Activated CD4-positive, alpha-beta T cell treated with anti-CD3 and anti-CD28 coated beads, Interleukin-2, amount 50 U/mL, for 24 hours (primary cell): ENCODE results near the gene TMEM203.
"Not testable (repeated sequence)": the region's sequence is repeated elsewhere in the genome, so short reads cannot be mapped to it uniquely, and the experiment has no call there.

Experiments used
- DNase-seq, 2 donors: peaks; one replicate each; pipeline ENCODE4 v3.0.0-alpha.2; 2020; ENCODE audit warnings: low read depth in 1 of 2, low spot score in 1 of 2

The TMEM203 gene, protein sequence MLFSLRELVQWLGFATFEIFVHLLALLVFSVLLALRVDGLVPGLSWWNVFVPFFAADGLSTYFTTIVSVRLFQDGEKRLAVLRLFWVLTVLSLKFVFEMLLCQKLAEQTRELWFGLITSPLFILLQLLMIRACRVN

GRCh38 chr9:137205126-137206069, at the start of gene TMEM203, which contains the start of gene NDOR1:
TSS of gene TMEM203 (minus strand) at chr9:137205648. CDS start at chr9:137205414, 234 bp downstream.
TSS of gene NDOR1 (plus strand) at chr9:137205700. CDS start at chr9:137205778, 78 bp downstream.
- DNase-seq = peak; percentile 92 to 93

GRCh38 chr9:137254624-137255447, 49.4 kb upstream of the TMEM203 start, which contains the start of gene NELFB:
TSS of gene NELFB (plus strand) at chr9:137255327.
- peak; percentile 93 to 94 for DNase-seq

GRCh38 chr9:137253717-137254623, 48.5 kb upstream of the TMEM203 start:
- DNase-seq = no peak

GRCh38 chr9:137252555-137253506, 47.4 kb upstream of the TMEM203 start:
- no peak for DNase-seq

GRCh38 chr9:137251490-137252268, 46.2 kb upstream of the TMEM203 start:
- no peak for DNase-seq

DNA sequence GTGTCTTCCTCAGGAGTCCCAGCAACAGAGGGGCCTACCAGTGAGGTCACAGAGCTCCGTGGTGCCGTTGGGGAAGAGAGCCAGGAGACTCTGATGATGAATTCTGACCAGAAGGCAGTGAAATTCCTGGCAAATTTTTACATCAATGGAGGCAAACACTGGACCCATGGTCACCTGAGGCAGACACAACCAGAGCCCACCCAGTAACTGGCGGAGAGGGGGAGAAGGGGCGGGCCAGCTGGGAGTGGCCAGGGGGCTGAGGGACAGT, 45.7 kb upstream of the TMEM203 start, which contains the start of gene STPG3:
TSS of gene STPG3 (plus strand) at position 93 of the 268 bp plus-strand sequence. CDS start at position 94, 1 bp downstream.
- DNase-seq = no peak

- no peak for DNase-seq
These were observed 45.1 kb upstream of the TMEM203 start for GRCh38 chr9:137250329-137251193.

DNA sequence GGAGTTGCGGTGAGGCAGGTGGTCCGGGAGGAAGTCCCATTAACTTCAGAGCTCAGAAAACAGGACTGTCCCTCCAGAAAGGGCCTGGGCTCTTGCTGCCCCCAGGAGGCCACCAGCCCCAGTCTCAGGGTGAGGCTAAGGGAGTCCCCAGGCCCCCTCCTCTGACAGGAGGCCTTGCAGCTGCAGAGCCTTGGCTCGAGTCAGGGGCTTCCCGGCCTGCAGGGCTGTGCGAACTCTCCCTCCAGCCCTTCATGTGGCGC, 42.4 kb upstream of the TMEM203 start:
- DNase-seq = no peak

DNA sequence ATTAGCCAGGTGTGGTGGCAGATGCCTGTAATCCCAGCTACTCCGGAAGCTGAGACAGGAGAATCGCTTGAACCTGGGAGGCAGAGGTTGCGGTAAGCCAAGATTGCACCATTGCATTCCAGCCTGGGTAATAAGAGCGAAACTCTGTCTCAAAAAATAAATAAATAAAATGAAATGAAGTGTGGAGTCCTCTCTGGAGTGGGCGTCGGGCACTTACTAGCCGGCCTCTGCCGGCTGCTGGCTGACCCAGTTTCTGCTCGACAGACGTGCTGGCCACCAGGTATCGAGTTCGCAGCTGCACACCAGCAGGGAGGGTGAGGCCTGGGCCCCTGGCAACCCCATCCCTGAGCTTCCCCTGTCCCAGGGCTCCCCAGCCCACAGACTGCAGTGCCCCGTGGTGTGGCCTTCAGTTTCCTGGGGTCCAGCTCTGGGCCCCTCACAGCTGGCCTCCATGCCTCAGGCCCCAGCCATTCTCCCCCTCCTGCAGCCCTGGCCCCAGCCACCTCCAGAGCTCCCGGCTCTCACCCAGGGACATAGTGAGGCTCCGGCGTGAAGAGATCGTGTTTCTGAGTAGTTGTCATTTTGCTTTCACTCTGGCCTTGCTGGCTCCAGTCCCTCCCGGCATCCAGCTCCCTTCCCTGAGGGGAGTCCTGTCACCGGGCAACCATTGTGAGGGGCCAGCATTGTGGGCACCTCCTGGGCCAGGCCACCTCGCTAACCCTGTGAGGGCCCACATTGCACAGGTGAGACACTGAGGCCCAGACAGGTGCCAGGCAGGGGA, 41.9 kb upstream of the TMEM203 start:
- DNase-seq = no peak

DNA sequence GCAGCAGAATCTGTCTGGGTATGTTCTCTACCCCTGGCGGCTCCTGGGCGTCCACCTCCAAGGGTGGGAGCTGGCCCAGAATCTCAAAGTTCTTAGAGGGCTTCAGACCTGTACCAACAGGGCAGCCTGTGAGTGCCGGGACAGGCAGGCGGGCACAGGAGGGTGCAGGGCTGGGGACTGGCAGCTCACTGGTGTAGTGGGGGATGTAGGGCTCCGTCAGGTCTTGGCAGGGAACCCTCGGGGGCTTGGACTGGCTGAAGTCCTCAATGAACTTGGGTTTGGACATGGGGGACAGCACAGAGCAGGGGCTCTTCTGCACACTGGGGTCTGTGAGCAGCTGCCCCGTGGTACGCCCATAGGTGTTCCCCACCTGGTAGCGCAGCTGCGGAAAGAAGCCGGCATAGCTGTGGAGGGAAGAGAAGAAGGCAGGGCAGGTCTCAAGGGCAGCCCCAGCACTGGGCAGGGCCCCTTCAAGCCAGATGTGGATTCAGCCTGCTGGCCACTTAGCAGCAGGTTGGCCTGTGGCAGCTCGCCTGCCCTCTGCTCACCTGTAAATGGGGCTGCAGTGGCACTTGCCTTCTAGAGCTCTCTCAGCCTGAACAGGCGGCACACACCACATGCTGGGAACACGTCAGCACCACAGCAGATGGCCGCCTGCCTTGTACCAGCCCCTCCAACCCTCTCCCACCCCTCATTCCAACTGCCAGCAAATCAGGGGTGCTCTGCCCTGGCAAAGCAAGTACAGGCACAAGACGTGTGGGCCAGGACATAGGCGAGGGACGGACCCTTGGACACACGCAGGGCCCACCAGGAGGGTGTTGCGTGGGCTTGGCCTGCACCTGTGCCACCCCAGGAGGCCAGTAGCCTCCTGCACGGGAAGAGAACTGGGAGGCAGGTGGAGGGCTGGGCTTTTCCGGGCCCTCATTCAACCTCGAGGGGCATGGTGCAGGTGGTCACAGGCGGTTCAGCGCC, 40.3 kb upstream of the TMEM203 start:
- no peak for DNase-seq

GRCh38 chr9:137244486-137245449, 39.3 kb upstream of the TMEM203 start:
- no peak for DNase-seq

DNA sequence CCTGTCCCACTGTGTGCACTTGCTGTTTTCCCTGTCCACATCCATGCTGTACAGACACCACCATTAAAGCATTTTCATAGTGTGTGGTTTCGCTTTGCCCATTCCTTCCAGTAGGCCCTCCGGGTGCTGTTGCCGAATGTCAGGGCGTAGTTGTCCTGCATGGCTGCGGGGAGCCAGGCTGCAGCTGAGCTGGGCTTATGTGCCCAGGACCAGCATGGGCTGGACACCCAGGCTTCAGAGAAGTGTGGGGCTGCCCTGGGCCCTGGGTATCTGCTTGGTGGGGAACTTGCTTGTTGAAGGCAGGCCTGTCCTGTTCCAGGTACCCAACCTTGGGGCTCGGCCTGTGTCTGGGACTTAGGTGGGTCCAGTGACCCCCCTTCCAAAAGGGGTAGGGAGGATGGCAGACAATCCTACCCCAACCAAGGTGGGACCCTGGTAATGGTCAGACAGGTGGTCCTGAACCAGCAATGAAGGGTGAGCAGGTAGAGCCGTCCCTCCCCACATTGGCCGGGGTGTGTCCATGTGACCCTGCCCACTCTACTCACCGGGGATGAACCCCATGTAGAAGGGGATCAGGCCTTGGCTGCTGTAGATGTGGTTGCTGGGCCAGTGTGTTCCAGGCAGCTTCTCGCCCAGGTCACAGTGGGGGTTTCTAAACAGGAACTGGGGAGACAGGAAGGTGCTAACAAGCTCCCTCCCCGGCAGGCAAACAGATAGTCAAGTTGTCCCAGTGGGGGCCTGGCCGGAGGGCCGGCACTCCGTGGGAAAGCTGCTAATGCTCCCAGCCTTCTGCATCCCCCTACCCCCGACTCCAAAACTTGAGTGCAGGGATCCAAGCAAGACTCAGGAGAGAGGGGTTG, 38.4 kb upstream of the TMEM203 start:
- DNase-seq = no peak

DNA sequence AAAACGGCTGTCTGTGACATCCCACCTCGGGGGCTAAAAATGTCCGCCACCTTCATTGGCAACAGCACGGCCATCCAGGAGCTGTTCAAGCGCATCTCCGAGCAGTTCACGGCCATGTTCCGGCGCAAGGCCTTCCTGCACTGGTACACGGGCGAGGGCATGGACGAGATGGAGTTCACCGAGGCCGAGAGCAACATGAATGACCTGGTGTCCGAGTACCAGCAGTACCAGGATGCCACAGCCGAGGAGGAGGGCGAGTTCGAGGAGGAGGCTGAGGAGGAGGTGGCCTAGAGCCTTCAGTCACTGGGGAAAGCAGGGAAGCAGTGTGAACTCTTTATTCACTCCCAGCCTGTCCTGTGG, 37.8 kb upstream of the TMEM203 start:
- DNase-seq = not testable (repeated sequence)
